Fibroblast of skin of left biceps (primary cell): ENCODE data around the gene HNF4A.

ENCODE experiments used
- DNase-seq, 2 experiments: peaks; one replicate each; pipeline ENCODE4 v3.0.0-alpha.2; 2013; ENCODE audit warnings: low read depth in 2 of 2

Gene HNF4A

GRCh38 chr20:44406572-44407137 lies 51.2 kb downstream of the HNF4A start:
- DNase-seq = no peak

- DNase-seq = no peak
Observed at GRCh38 chr20:44407402-44408184, 52.1 kb downstream of the HNF4A start.

GRCh38 chr20:44409132-44409600 lies 53.7 kb downstream of the HNF4A start:
- DNase-seq = peak; percentile 45 to 55

GRCh38 chr20:44410583-44411019 lies 55.1 kb downstream of the HNF4A start:
- DNase-seq = no peak

- no peak for DNase-seq
Observed at GRCh38 chr20:44411020-44411756, 55.7 kb downstream of the HNF4A start.

- no peak for DNase-seq
Observed at GRCh38 chr20:44411757-44412401, 56.4 kb downstream of the HNF4A start.

- DNase-seq = no peak
Observed at GRCh38 chr20:44412402-44413144, 57.1 kb downstream of the HNF4A start.

- DNase-seq = no peak
Observed at GRCh38 chr20:44413575-44414345, 58.3 kb downstream of the HNF4A start.

GRCh38 chr20:44414346-44414714 lies 58.8 kb downstream of the HNF4A start:
- no peak for DNase-seq

GRCh38 chr20:44414808-44415207 lies 59.3 kb downstream of the HNF4A start:
- no peak for DNase-seq

GRCh38 chr20:44415833-44416715 lies 60.6 kb downstream of the HNF4A start:
- no peak for DNase-seq

- DNase-seq = no peak
Observed at GRCh38 chr20:44418069-44418905, 62.8 kb downstream of the HNF4A start.

- no peak for DNase-seq
Observed at GRCh38 chr20:44419131-44419844, 63.8 kb downstream of the HNF4A start.

- DNase-seq = no peak
Observed at GRCh38 chr20:44420497-44420896, 65.0 kb downstream of the HNF4A start.

- no peak for DNase-seq
Observed at GRCh38 chr20:44422083-44422482, 66.6 kb downstream of the HNF4A start.

GRCh38 chr20:44423480-44423879 lies 68.0 kb downstream of the HNF4A start:
- DNase-seq = no peak

GRCh38 chr20:44424039-44424495 lies 68.6 kb downstream of the HNF4A start:
- no peak for DNase-seq

GRCh38 chr20:44425923-44426322 lies 70.4 kb downstream of the HNF4A start:
- DNase-seq = no peak
